PC-3 (cell line): Measurements from ENCODE around the gene SULT1C2. TPM values are rescaled to one million over a fixed set of nuclear protein-coding genes. Genes with fewer than 3 reads are reported as not detected.
A peak's percentile ranks its signal among the peaks of the same experiment; 100 is the strongest.

ENCODE experiments used
- ATAC-seq: fragments of 200-7000 bp; cut with Tn5 transposase; 2 replicates; pipeline ENCODE4 v1.9.1; 2020; ENCODE audit warnings: mild to moderate bottlenecking, moderate library complexity
- BruUV-seq: library from RNA; stranded (reverse); fragments of 400-500 nt; replicated peaks from 2 replicates; lab custom pipeline; 2021; lab: Mats Ljungman, UMichigan
- CTCF ChIA-PET: fragments of 300-600 bp; sonication (Branson Sonifier 250); formaldehyde crosslinking; loops from one replicate; lab custom pipeline; 2022; ENCODE audit warnings: antibody characterized with exemption; lab: Charles Lee
- POLR2A ChIA-PET: fragments of 300-600 bp; sonication (Branson Sonifier 250); formaldehyde crosslinking; loops from one replicate; lab custom pipeline; 2022; ENCODE audit warnings: antibody characterized with exemption; ENCODE audit not compliant: unreplicated experiment; lab: Charles Lee
- DNase-seq: peaks from one replicate; pipeline ENCODE4 v3.0.0-alpha.2; 2015
- H2AFZ ChIP-seq: fragments of 300-600 bp; sonication (generic); 2 replicates; pipeline ENCODE4 v1.6.0; 2016; ENCODE audit warnings: antibody characterized with exemption, low read length
- H3F3A ChIP-seq: fragments of 300-600 bp; sonication (generic); one replicate; pipeline ENCODE4 v1.6.0; 2017; ENCODE audit warnings: antibody characterized with exemption, low read length, control low read depth, mild to moderate bottlenecking; ENCODE audit not compliant: unreplicated experiment
- H3K27ac ChIP-seq: fragments of 300-600 bp; sonication (generic); 2 replicates; pipeline ENCODE4 v1.5.1; 2016; ENCODE audit warnings: mild to moderate bottlenecking, low read length
- H3K27me3 ChIP-seq: fragments of 300-600 bp; sonication (generic); 2 replicates; pipeline ENCODE4 v1.6.1; 2016; ENCODE audit warnings: low read length, mixed read lengths
- H3K36me3 ChIP-seq: fragments of 300-600 bp; sonication (generic); 2 replicates; pipeline ENCODE4 v1.6.1; 2016; ENCODE audit warnings: low read depth, mixed run types, low read length, mixed read lengths
- H3K4me1 ChIP-seq: fragments of 300-600 bp; sonication (generic); 2 replicates; pipeline ENCODE4 v1.5.1; 2016; ENCODE audit warnings: low read length; ENCODE audit not compliant: insufficient read depth
- H3K4me2 ChIP-seq: fragments of 300-600 bp; sonication (generic); 2 replicates; pipeline ENCODE4 v1.6.0; 2016; ENCODE audit warnings: low read length
- H3K4me3 ChIP-seq: fragments of 300-600 bp; sonication (generic); 2 replicates; pipeline ENCODE4 v1.5.1; 2016; ENCODE audit warnings: mild to moderate bottlenecking, low read length, mixed read lengths
- H3K79me2 ChIP-seq: fragments of 300-600 bp; sonication (generic); 2 replicates; pipeline ENCODE4 v1.6.1; 2017; ENCODE audit warnings: low read length, mixed read lengths
- H3K9ac ChIP-seq: fragments of 300-600 bp; sonication (generic); 2 replicates; pipeline ENCODE4 v1.6.0; 2016; ENCODE audit warnings: mild to moderate bottlenecking, low read length
- H3K9me2 ChIP-seq: fragments of 300-600 bp; sonication (generic); replicated peaks from 2 replicates; pipeline ENCODE4 v1.6.1; 2016; ENCODE audit warnings: mixed run types, low read length, mixed read lengths
- H3K9me3 ChIP-seq: fragments of 300-600 bp; sonication (generic); 2 replicates; pipeline ENCODE4 v1.6.1; 2016; ENCODE audit warnings: low read length, mixed read lengths
- H4K20me1 ChIP-seq: fragments of 300-600 bp; sonication (generic); 2 replicates; pipeline ENCODE4 v1.6.1; 2016; ENCODE audit warnings: low read length, mixed read lengths
- EZH2 ChIP-seq: fragments of 300-600 bp; sonication (generic); IDR thresholded peaks from one replicate; pipeline ENCODE4 v1.6.1; 2017; ENCODE audit warnings: antibody characterized with exemption, mild to moderate bottlenecking, low read length; ENCODE audit not compliant: unreplicated experiment
- EZH2phosphoT487 ChIP-seq: fragments of 300-600 bp; sonication (generic); IDR thresholded peaks from 2 replicates; pipeline ENCODE4 v1.6.1; 2018; ENCODE audit warnings: mild to moderate bottlenecking, antibody characterized with exemption, low read length, borderline replicate concordance
- intact Hi-C: fragments of 100-400 bp; cut with micrococcal nuclease; formaldehyde crosslinking; loops from 2 replicates; pipeline ENCODE4 v1.9.0; 2023
- total RNA-seq: library from RNA; depleted of rRNA; stranded (reverse); fragments of >200 nt; gene quantifications from 2 replicates; pipeline ENCODE4 v1.2.3, GENCODE V29; 2014
- TF ChIP-seq, protein P1 (sequence below): fragments of 300-600 bp; sonication (generic); conservative IDR thresholded peaks from 2 replicates; pipeline ENCODE4 v1.5.1; 2017; ENCODE audit warnings: antibody characterized with exemption, low read depth, mild to moderate bottlenecking, low read length

SULT1C2 gene
- total RNA-seq, 1 experiment from 2014 or later, result not detected

DNA sequence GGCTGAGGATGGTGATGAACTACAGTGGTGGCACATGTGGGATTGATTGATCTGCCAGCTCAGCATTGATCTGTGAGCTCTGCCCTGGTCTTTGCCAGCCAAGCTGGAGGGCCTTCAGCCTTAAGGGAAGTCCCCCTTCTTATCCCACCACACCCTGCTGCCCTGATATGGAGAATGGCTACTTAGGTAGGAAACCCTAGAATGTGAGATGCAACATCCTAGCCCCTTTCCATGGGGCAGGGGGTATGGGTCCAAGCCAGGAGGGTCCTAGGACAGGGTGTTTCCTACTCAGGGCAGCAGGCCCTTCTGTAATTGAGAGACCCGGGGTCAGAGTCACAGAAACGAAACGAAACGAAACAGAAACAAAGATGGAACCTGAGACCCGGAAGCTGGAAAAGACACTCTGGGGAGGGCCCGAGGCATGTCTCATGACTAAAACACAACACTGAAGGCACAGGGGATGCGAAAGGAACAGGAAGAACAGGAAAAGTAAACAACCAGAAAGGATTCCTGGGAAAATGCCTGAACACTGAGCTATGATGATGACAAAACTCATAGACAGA, 16.9 kb upstream of the SULT1C2 start:
- no peaks in the 10 kb centered on the region for H4K20me1 ChIP-seq
- H3K4me2 ChIP-seq, result peak overlapping the region; percentile 86
- H3K79me2 ChIP-seq, result no peaks in the 10 kb centered on the region
- no peak for TF ChIP-seq EZH2
- TF ChIP-seq, protein P1, sequence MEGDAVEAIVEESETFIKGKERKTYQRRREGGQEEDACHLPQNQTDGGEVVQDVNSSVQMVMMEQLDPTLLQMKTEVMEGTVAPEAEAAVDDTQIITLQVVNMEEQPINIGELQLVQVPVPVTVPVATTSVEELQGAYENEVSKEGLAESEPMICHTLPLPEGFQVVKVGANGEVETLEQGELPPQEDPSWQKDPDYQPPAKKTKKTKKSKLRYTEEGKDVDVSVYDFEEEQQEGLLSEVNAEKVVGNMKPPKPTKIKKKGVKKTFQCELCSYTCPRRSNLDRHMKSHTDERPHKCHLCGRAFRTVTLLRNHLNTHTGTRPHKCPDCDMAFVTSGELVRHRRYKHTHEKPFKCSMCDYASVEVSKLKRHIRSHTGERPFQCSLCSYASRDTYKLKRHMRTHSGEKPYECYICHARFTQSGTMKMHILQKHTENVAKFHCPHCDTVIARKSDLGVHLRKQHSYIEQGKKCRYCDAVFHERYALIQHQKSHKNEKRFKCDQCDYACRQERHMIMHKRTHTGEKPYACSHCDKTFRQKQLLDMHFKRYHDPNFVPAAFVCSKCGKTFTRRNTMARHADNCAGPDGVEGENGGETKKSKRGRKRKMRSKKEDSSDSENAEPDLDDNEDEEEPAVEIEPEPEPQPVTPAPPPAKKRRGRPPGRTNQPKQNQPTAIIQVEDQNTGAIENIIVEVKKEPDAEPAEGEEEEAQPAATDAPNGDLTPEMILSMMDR, result no peak
- intact Hi-C loops, result loop anchor here (5.0 kb wide), 1 partner anchor 54 kb away; no protein-coding TSS in a partner anchor
- ATAC-seq (peak; percentile 78), DNase-seq (peak; percentile 86)
- H3K36me3 ChIP-seq, result no peaks in the 10 kb centered on the region
- H3K27ac ChIP-seq, result peak overlapping the region; percentile 73
- peak overlapping the region; percentile 60 for H3K4me3 ChIP-seq
- H3K9ac ChIP-seq, result peak overlapping the region; percentile 55
- H3K27me3 ChIP-seq, result no peaks in the 10 kb centered on the region
- H3K4me1 ChIP-seq, result peaks cover 37% of the 10 kb centered on the region
- H3F3A ChIP-seq, result no peaks in the 10 kb centered on the region
- ChIA-PET POLR2A (interaction anchor here (0.5 kb wide), 1 partner anchor 53 kb away, joined by 4 read pairs; no protein-coding TSS in a partner anchor), CTCF (interaction anchor here (0.5 to 0.6 kb wide), 2 partner anchors 18 to 302 kb away, joined by 3 to 4 read pairs; no protein-coding TSS in a partner anchor)
- peak overlapping the region; percentile 86 for H2AFZ ChIP-seq
- H3K9me3 ChIP-seq, result no peaks in the 10 kb centered on the region
- BruUV-seq, result TSS peak; percentile 67
- H3K9me2 ChIP-seq, result no peaks in the 10 kb centered on the region

DNA sequence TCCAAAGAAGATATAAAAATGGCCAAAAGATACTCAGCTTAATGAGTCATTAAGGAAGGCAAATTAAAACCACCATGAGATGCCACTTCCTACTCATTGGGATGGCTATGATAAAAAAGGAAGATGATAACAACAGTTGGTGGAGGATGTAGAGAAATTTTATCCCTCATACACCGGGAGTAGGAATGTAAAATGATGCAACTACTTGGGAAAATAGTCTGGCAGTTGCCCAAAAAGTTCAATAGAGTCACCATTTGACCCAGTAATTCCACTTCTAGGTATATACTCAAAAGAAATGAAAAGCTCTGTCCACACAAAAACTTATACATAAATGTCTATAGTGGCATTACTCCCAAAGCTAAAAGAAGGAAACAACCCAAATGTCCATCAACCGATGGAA, 10.1 kb upstream of the SULT1C2 start:
- DNase-seq (no peak), ATAC-seq (no peak)
- H3F3A ChIP-seq, result no peaks in the 10 kb centered on the region
- no peaks in the 10 kb centered on the region for H4K20me1 ChIP-seq
- no peak overlapping the region for H2AFZ ChIP-seq
- H3K4me2 ChIP-seq, result no peak overlapping the region
- H3K9me2 ChIP-seq, result 0 out of 2 replicates have a peak, but pooled peaks cover 3% of the 10 kb centered on the region
- intact Hi-C loops, result no loop called here
- H3K27ac ChIP-seq, result no peak overlapping the region
- TF ChIP-seq EZH2phosphoT487, result no peak
- TF ChIP-seq, protein P1, result no peak
- TF ChIP-seq EZH2, result no peak
- no peaks in the 10 kb centered on the region for H3K27me3 ChIP-seq
- no peak overlapping the region for H3K9ac ChIP-seq
- ChIA-PET POLR2A (no interaction called here), CTCF (no interaction called here)
- H3K36me3 ChIP-seq, result no peaks in the 10 kb centered on the region
- no peaks in the 10 kb centered on the region for H3K79me2 ChIP-seq
- no peaks in the 10 kb centered on the region for H3K4me1 ChIP-seq
- H3K9me3 ChIP-seq, result no peaks in the 10 kb centered on the region
- no peak overlapping the region for H3K4me3 ChIP-seq
- BruUV-seq, result no TSS peak

DNA sequence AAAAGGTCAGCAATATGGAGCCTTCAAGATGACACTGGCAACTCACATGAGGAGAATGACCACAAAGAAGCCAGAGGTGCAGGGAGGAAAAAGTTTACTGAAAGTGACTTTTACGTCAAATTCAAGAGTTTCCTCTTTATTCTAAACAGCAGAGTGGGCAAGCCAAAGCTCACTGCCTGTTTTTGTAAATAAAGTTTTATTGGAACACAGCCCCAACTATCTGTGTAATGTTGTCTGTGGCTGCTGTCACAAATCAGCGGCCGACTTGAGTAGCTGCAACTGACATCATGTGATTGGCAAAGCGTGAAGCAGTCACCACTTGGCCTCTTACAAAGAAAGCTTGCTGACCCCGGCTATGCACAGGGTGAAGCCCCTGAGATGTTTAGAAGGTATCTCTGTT, 9.2 kb upstream of the SULT1C2 start:
- BruUV-seq, result no TSS peak
- Histone ChIP-seq H3K36me3 (no peaks in the 10 kb centered on the region), H2AFZ (no peak overlapping the region), H4K20me1 (no peaks in the 10 kb centered on the region), H3K9me3 (no peaks in the 10 kb centered on the region), H3K4me1 (no peaks in the 10 kb centered on the region), H3K27ac (no peak overlapping the region), H3K79me2 (no peaks in the 10 kb centered on the region), H3F3A (no peaks in the 10 kb centered on the region), H3K4me2 (no peak overlapping the region), H3K9ac (no peak overlapping the region), H3K4me3 (no peak overlapping the region), H3K9me2 (0 out of 2 replicates have a peak, but pooled peaks cover 3% of the 10 kb centered on the region), H3K27me3 (no peaks in the 10 kb centered on the region)
- DNase-seq (no peak), ATAC-seq (no peak)
- no peak for TF ChIP-seq EZH2
- CTCF ChIA-PET, result no interaction called here
- POLR2A ChIA-PET, result no interaction called here
- intact Hi-C loops, result no loop called here
